OCI-LY3 (cell line): ENCODE results near the gene ADSS1.

Experiments used
- CTCF ChIP-seq: fragments of 200-600, 300-600 bp; sonication (generic); IDR thresholded peaks from 2 replicates; pipeline ENCODE4 v1.5.1; 2014; ENCODE audit warnings: antibody characterized with exemption, low read length, low read depth
- EZH2phosphoT487 ChIP-seq: fragments of 200-600 bp; shearing (Covaris generic); IDR thresholded peaks from 2 replicates; pipeline ENCODE4 v1.6.1; 2018; ENCODE audit warnings: antibody characterized with exemption, mixed run types, low read depth

GRCh38 chr14:104751539-104752422 is 27.8 kb downstream of the ADSS1 start:
- TF ChIP-seq CTCF (no peak), EZH2phosphoT487 (no peak)
